H9 (cell line): ENCODE measurements around the gene RAB1B. TPM values are rescaled to one million over a fixed set of nuclear protein-coding genes. Genes with fewer than 3 reads are reported as not detected.

Experiments used
- DNase-seq: peaks from one replicate; pipeline ENCODE4 v3.0.0-alpha.2; 2017
- H2AFZ ChIP-seq: one replicate; pipeline ENCODE4 v1.6.1; 2013; ENCODE audit warnings: mild to moderate bottlenecking, low read length, control low read depth, moderate library complexity
- H2AK5ac ChIP-seq: 2 replicates; pipeline ENCODE4 v1.6.1; 2013; ENCODE audit warnings: low read length, control low read depth, mixed read lengths; ENCODE audit not compliant: insufficient read length
- H2BK120ac ChIP-seq: one replicate; pipeline ENCODE4 v1.6.1; 2013; ENCODE audit warnings: low read depth, mild to moderate bottlenecking, low read length, control low read depth, inconsistent platforms; ENCODE audit not compliant: poor library complexity, severe bottlenecking
- H2BK12ac ChIP-seq: 2 replicates; pipeline ENCODE4 v1.6.1; 2013; ENCODE audit warnings: low read length, control low read depth, mixed read lengths, low read depth; ENCODE audit not compliant: insufficient read length
- H2BK15ac ChIP-seq: 2 replicates; pipeline ENCODE4 v1.6.1; 2013; ENCODE audit warnings: low read depth, low read length, control low read depth
- H2BK20ac ChIP-seq: one replicate; pipeline ENCODE4 v1.6.1; 2013; ENCODE audit warnings: low read depth, mild to moderate bottlenecking, low read length, control low read depth, inconsistent platforms; ENCODE audit not compliant: poor library complexity, severe bottlenecking
- H2BK5ac ChIP-seq: 2 replicates; pipeline ENCODE4 v1.6.1; 2013; ENCODE audit warnings: low read length, control low read depth, mixed read lengths; ENCODE audit not compliant: insufficient read length
- H3K14ac ChIP-seq: 2 replicates; pipeline ENCODE4 v1.6.1; 2013; ENCODE audit warnings: low read length, control low read depth; ENCODE audit not compliant: insufficient read depth
- H3K18ac ChIP-seq: 2 replicates; pipeline ENCODE4 v1.6.1; 2013; ENCODE audit warnings: low read depth, mild to moderate bottlenecking, mixed read lengths, low read length, control low read depth; ENCODE audit not compliant: insufficient read length
- H3K23ac ChIP-seq: 2 replicates; pipeline ENCODE4 v1.6.1; 2013; ENCODE audit warnings: low read length, control low read depth, mixed read lengths, low read depth; ENCODE audit not compliant: insufficient read length
- H3K23me2 ChIP-seq: 2 replicates; pipeline ENCODE4 v1.6.1; 2013; ENCODE audit warnings: low read depth, mild to moderate bottlenecking, mixed read lengths, low read length, control low read depth; ENCODE audit not compliant: insufficient read length, poor library complexity, severe bottlenecking
- H3K27ac ChIP-seq: 2 replicates; pipeline ENCODE4 v1.5.1; 2013; ENCODE audit warnings: low read length, control low read depth, mixed read lengths, low read depth; ENCODE audit not compliant: insufficient read length
- H3K27me3 ChIP-seq: 2 replicates; pipeline ENCODE4 v1.6.1; 2013; ENCODE audit warnings: low read length, control low read depth, inconsistent platforms; ENCODE audit not compliant: insufficient read depth
- H3K4ac ChIP-seq: 2 replicates; pipeline ENCODE4 v1.6.1; 2013; ENCODE audit warnings: low read depth, mild to moderate bottlenecking, control low read depth, inconsistent platforms, low read length, moderate library complexity
- H3K4me1 ChIP-seq: 2 replicates; pipeline ENCODE4 v1.6.1; 2013; ENCODE audit warnings: low read length, control low read depth, inconsistent platforms; ENCODE audit not compliant: insufficient read depth
- H3K4me2 ChIP-seq: 2 replicates; pipeline ENCODE4 v1.6.1; 2013; ENCODE audit warnings: low read length, control low read depth, mixed read lengths; ENCODE audit not compliant: insufficient read length, insufficient read depth
- H3K56ac ChIP-seq: 2 replicates; pipeline ENCODE4 v1.6.1; 2013; ENCODE audit warnings: low read depth, mild to moderate bottlenecking, mixed read lengths, low read length, control low read depth; ENCODE audit not compliant: insufficient read length
- H3K79me1 ChIP-seq: 2 replicates; pipeline ENCODE4 v1.6.1; 2013; ENCODE audit warnings: low read depth, mild to moderate bottlenecking, moderate library complexity, low read length, control low read depth, inconsistent platforms; ENCODE audit not compliant: insufficient read depth, poor library complexity, severe bottlenecking
- H3K79me2 ChIP-seq: 2 replicates; pipeline ENCODE4 v1.6.1; 2013; ENCODE audit warnings: low read length, control low read depth, inconsistent platforms; ENCODE audit not compliant: insufficient read depth
- H3K9ac ChIP-seq: 2 replicates; pipeline ENCODE4 v1.6.1; 2013; ENCODE audit warnings: low read length, control low read depth, mixed read lengths; ENCODE audit not compliant: insufficient read length; ENCODE audit errors: extremely low read depth
- H3K9me3 ChIP-seq: one replicate; pipeline ENCODE4 v1.6.1; 2013; ENCODE audit warnings: low read depth, low read length, inconsistent platforms; ENCODE audit not compliant: control insufficient read depth
- H3T11ph ChIP-seq: one replicate; pipeline ENCODE4 v1.6.1; 2013; ENCODE audit warnings: mild to moderate bottlenecking, low read length, control low read depth, inconsistent platforms
- H4K20me1 ChIP-seq: one replicate; pipeline ENCODE4 v1.6.1; 2013; ENCODE audit not compliant: control insufficient read depth, insufficient read length, insufficient read depth
- H4K5ac ChIP-seq: 2 replicates; pipeline ENCODE4 v1.6.1; 2013; ENCODE audit warnings: low read depth, mild to moderate bottlenecking, mixed read lengths, low read length, control low read depth; ENCODE audit not compliant: insufficient read length
- H4K8ac ChIP-seq: replicated peaks from 2 replicates; pipeline ENCODE4 v1.6.1; 2013; ENCODE audit warnings: low read length, control low read depth, mixed read lengths, low read depth; ENCODE audit not compliant: insufficient read length
- H4K91ac ChIP-seq: 2 replicates; pipeline ENCODE4 v1.6.1; 2013; ENCODE audit warnings: low read depth, mild to moderate bottlenecking, moderate library complexity, mixed read lengths, low read length, control low read depth; ENCODE audit not compliant: insufficient read length
- H3K27ac Mint-ChIP-seq, 3 experiments: 2 replicates in 2 of 3; 3 replicates in 1 of 3; pipeline ENCODE4 v1.8.0; 2020 to 2021; ENCODE audit warnings: mixed read lengths in 3 of 3, mild to moderate bottlenecking in 1 of 3, moderate library complexity in 1 of 3
- H3K27me3 Mint-ChIP-seq: 2 replicates; pipeline ENCODE4 v1.8.0; 2021; ENCODE audit warnings: low read depth, mild to moderate bottlenecking, moderate library complexity, mixed read lengths
- H3K36me3 Mint-ChIP-seq, 3 experiments: 2 replicates in 2 of 3; 3 replicates in 1 of 3; pipeline ENCODE4 v1.8.0; 2020 to 2021; ENCODE audit warnings: low read depth in 3 of 3, mixed read lengths in 3 of 3; ENCODE audit not compliant: insufficient read depth in 1 of 3
- H3K4me1 Mint-ChIP-seq, 2 experiments: 2 replicates each; pipeline ENCODE4 v1.8.0; 2020; ENCODE audit warnings: mixed read lengths in 2 of 2
- H3K4me3 Mint-ChIP-seq, 2 experiments: 2 replicates in 1 of 2; 3 replicates in 1 of 2; pipeline ENCODE4 v1.8.0; 2020 to 2021; ENCODE audit warnings: mild to moderate bottlenecking in 2 of 2, mixed read lengths in 2 of 2, moderate library complexity in 1 of 2
- H3K9me3 Mint-ChIP-seq, 2 experiments: 2 replicates in 1 of 2; 3 replicates in 1 of 2; pipeline ENCODE4 v1.8.0; 2020; ENCODE audit warnings: mild to moderate bottlenecking in 2 of 2, mixed read lengths in 2 of 2, moderate library complexity in 1 of 2
- CTCF ChIP-seq: fragments of 200-600 bp; sonication (generic); conservative IDR thresholded peaks from 3 replicates; pipeline ENCODE4 v1.8.0; 2021; ENCODE audit warnings: antibody characterized with exemption, mild to moderate bottlenecking
- WGBS: extraction: QIAGEN DNeasy Blood & Tissue Kit; methylation state at CpG from one replicate; pipeline ENCODE4 v1.1.7; 2013; ENCODE audit warnings: missing lambda C conversion rate, low lambda C conversion rate, mixed read lengths; ENCODE audit not compliant: insufficient read length; ENCODE audit errors: extremely low coverage; 5-methylcytosine and 5-hydroxymethylcytosine counted together
- total RNA-seq: library from RNA; stranded (reverse); gene quantifications from 2 replicates; pipeline ENCODE4 v1.2.1, GENCODE V29; 2021

The RAB1B gene
- total RNA-seq, 1 experiment from 2014 or later, result 118 TPM

DNA sequence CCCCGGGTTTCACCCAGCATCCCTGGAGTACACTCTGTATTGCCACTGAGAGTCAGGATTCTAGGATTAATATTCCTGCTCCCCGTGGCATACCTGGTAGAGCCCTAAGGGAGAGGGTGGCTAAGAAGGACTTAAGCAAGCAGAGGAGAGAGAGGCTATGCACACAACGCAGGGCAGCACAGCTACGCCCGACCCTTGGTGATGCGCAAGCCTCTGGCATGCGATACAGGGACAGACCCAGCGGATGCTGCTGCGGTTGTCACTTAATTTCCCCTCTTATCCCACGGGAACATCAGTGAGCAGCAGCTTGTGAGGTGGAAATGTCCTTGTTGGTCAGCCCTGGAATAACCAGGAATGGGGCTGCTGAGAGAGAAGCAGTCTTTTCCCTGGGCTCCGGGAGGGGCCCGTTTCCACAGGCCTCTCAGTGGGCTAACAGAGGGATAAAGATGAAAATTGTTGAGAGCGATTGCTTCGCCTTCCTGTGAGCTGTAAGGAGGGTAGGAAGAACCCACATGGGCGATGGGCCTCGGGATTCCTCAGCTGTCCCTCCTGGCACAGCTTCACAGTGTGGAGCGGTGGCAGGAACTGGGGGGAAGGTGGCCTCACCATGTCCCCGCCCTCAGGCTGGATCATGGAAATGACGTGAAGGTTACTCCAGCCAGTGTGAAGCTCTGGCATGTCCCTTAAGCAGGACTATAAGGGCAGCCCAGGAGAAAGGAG, 48.4 kb upstream of the RAB1B start:
- Histone ChIP-seq H3K79me2 (no peaks in the 10 kb centered on the region), H2AFZ (no peak overlapping the region), H2BK20ac (no peak overlapping the region), H3K23ac (no peak overlapping the region), H3K27ac (no peak overlapping the region), H4K91ac (no peak overlapping the region), H3K14ac (no peak overlapping the region), H4K8ac (no peak overlapping the region), H3K18ac (no peak overlapping the region), H3K9me3 (no peaks in the 10 kb centered on the region), H2BK120ac (no peak overlapping the region), H3K4me2 (no peak overlapping the region), H3T11ph (no peak overlapping the region), H2BK12ac (no peak overlapping the region), H3K56ac (no peak overlapping the region), H3K4ac (no peak overlapping the region), H3K4me1 (no peaks in the 10 kb centered on the region), H2BK5ac (no peak overlapping the region), H2BK15ac (no peak overlapping the region), H3K79me1 (no peaks in the 10 kb centered on the region), H4K5ac (no peak overlapping the region), H2AK5ac (no peak overlapping the region), H3K23me2 (no peaks in the 10 kb centered on the region), H3K9ac (no peak overlapping the region), H4K20me1 (no peaks in the 10 kb centered on the region), H3K27me3 (no peaks in the 10 kb centered on the region)
- H3K36me3 Mint-ChIP-seq, result peaks cover 0 to 30% (median 11%) of the 10 kb centered on the region in 3 experiments; a peak in 5 of 7 replicates
- peaks cover 9 to 10% of the 10 kb centered on the region in 2 experiments for H3K4me1 Mint-ChIP-seq
- H3K4me3 Mint-ChIP-seq, result no peak overlapping the region
- no peak for TF ChIP-seq CTCF
- no CpG with 5 or more reads among the region's 19 CpGs for WGBS
- H3K9me3 Mint-ChIP-seq, result no peaks in the 10 kb centered on the region
- DNase-seq, result peak; percentile 12
- no peaks in the 10 kb centered on the region for H3K27me3 Mint-ChIP-seq
- H3K27ac Mint-ChIP-seq, result no peak overlapping the region
